GM20000 (cell line): ENCODE measurements around the gene OLFM1.

Experiments
- DNase-seq: peaks from one replicate; pipeline ENCODE4 v3.0.0; 2012; ENCODE audit warnings: low spot score
- TF ChIP-seq, protein P1 (sequence below): IDR thresholded peaks from 2 replicates; pipeline ENCODE4 v1.5.1; 2012; ENCODE audit warnings: mild to moderate bottlenecking, control low read depth; ENCODE audit errors: extremely low read depth, missing control alignments

OLFM1 gene

DNA sequence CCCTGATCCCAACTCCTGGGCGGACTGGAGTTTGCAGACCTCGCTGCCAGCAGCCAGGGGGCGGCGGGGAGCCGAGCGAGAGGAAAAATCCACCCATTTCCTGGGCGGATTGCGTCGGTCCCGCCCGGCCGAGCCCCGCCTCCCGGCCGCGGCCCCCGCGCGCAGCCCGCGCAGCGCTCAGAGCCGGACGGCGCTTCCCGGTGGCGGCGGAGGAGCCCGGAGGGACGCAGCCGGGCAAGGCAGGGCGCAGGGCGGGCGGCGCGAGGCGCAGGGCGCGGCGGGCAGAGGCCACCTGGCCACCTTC lies at the start of gene OLFM1:
Gene OLFM1, plus strand, starts transcription at position 180 of the 304 bp plus-strand sequence. CDS start 322 bp downstream, outside the sequence.
- TF ChIP-seq, protein P1, sequence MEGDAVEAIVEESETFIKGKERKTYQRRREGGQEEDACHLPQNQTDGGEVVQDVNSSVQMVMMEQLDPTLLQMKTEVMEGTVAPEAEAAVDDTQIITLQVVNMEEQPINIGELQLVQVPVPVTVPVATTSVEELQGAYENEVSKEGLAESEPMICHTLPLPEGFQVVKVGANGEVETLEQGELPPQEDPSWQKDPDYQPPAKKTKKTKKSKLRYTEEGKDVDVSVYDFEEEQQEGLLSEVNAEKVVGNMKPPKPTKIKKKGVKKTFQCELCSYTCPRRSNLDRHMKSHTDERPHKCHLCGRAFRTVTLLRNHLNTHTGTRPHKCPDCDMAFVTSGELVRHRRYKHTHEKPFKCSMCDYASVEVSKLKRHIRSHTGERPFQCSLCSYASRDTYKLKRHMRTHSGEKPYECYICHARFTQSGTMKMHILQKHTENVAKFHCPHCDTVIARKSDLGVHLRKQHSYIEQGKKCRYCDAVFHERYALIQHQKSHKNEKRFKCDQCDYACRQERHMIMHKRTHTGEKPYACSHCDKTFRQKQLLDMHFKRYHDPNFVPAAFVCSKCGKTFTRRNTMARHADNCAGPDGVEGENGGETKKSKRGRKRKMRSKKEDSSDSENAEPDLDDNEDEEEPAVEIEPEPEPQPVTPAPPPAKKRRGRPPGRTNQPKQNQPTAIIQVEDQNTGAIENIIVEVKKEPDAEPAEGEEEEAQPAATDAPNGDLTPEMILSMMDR, result peak; percentile 19
- peak; percentile 73 for DNase-seq

DNA sequence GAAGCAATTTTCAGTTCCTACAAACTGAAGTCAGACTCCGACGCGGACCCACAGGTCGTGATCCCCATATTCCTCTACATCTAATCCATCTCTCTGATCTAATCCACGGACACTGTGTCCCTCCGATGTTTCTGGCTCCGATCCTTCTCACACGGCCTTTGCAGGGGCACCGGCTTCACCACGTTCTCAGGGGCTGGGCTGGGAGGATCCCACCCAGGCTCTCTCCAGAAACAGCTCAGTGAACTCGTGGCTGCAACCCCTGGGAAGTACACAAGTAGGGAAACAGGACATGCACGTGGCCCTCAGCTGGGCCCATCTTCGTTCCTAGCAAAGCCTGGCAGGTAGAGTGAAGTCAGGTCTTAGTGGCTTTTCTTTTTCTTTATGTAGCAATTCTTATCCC lies 49.1 kb upstream of the OLFM1 start:
- TF ChIP-seq, protein P1, result no peak
- no peak for DNase-seq

DNA sequence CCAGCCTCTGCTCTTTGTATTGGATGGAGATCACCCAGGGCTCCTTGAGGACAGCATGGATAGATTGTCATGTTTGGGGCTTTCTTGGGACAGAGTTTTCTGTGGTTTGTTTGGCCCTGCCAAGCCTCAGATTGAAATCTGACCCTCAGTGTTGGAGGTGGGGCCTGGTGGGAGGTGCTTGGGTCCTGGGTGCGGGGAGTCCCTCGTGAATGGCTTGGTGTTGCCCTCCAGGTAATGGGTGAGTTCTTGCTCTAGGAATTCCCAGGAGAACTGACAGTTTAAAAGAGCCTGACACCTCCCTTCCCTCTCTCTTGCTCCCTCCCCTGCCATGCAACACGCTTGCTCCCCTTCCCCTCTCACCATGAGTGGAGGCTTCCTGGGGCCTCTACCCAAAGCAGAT lies 48.6 kb upstream of the OLFM1 start:
- TF ChIP-seq, protein P1, result no peak
- DNase-seq, result no peak

- TF ChIP-seq, protein P1, result no peak
- no peak for DNase-seq
These were observed 48.1 kb upstream of the OLFM1 start for GRCh38 chr9:135039266-135039870.

GRCh38 chr9:135039916-135040645 lies 47.4 kb upstream of the OLFM1 start:
- DNase-seq, result no peak
- TF ChIP-seq, protein P1, result no peak

DNA sequence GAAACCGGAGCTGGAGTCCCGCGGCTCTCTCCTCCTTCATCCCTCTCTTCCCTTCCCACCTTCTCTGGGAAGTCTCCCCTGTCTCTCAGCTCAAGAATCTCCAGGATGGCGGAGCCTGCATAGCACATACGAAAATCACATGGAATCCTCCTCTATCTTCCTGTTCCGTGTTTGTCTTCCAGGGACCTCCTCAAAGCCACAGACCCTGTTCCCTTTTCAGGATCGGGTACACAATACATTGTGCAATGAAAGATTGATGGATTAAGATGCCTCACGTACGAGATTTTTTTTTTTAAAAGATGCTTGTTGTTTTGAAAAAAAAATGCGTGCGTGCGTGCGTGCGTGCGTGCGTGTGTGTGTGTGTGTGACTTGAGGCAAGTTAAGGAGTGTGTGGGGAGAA lies 46.6 kb upstream of the OLFM1 start:
- DNase-seq, result no peak
- TF ChIP-seq, protein P1, result no peak

DNA sequence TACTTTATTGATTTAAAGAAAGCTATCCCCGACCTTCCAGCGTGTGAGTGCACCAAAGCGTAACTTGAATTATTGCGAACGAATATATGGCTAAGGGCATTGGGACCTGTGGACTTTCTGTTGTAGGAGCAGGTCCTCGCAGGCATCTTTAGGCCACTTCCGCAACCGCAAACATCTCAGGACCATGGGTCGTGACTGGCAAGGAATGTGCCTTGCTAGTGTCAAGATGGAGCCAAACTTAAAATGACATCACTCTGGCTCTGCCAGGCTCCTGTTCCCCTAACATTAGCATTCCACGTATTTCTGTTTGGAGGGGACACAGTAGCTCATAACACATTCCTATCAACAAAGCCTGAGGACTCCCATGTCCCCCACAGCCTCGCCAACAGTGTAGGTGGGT lies 44.1 kb upstream of the OLFM1 start:
- TF ChIP-seq, protein P1, result no peak
- no peak for DNase-seq
